Thoracic aorta (tissue), 2 donors: Measurements from ENCODE around the gene METTL26. TPM values are rescaled to one million over a fixed set of nuclear protein-coding genes. Genes with fewer than 3 reads are reported as not detected.

Source experiments
- ATAC-seq: fragments of 150-250 bp; one replicate; pipeline ENCODE4 v1.8.0; 2017; ENCODE audit warnings: low read depth; ENCODE audit not compliant: insufficient number of reproducible peaks, low FRiP score
- DNase-seq: peaks from one replicate; pipeline ENCODE4 v3.0.0-alpha.2; 2020; ENCODE audit warnings: low spot score
- H3K27ac ChIP-seq, 2 donors: fragments of 200-600 bp; sonication (generic); 1 replicate in 1 of 2; 2 replicates in 1 of 2; pipeline ENCODE4 v1.5.1; 2016; ENCODE audit warnings: mild to moderate bottlenecking in 2 of 2, moderate library complexity in 2 of 2
- H3K27me3 ChIP-seq: fragments of 200-600 bp; sonication (generic); replicated peaks from 2 replicates; pipeline ENCODE4 v1.6.0; 2016; ENCODE audit warnings: mild to moderate bottlenecking; ENCODE audit not compliant: insufficient read depth
- H3K36me3 ChIP-seq: fragments of 200-600 bp; sonication (generic); one replicate; pipeline ENCODE4 v1.5.1; 2016
- H3K4me1 ChIP-seq, 2 donors: fragments of 200-600 bp; sonication (generic); 1 replicate in 1 of 2; 2 replicates in 1 of 2; pipeline versions ENCODE4 v1.5.1 to v1.6.0; 2016; ENCODE audit warnings: low read depth in 2 of 2, mild to moderate bottlenecking in 1 of 2; ENCODE audit not compliant: control insufficient read depth in 1 of 2
- H3K4me3 ChIP-seq: fragments of 200-600 bp; sonication (generic); 2 replicates; pipeline ENCODE4 v1.5.1; 2016; ENCODE audit warnings: mild to moderate bottlenecking
- H3K9me3 ChIP-seq: fragments of 200-600 bp; sonication (generic); 2 replicates; pipeline ENCODE4 v1.5.1; 2016
- CTCF ChIP-seq: fragments of 200-600 bp; sonication (generic); IDR thresholded peaks from one replicate; pipeline ENCODE4 v1.5.1; 2019; ENCODE audit warnings: antibody characterized with exemption
- total RNA-seq, 2 donors: library from RNA; depleted of rRNA; stranded (reverse); fragments of >200 nt; gene quantifications; one replicate each; pipeline versions ENCODE4 v1.1.0 to v1.2.3, GENCODE V29; 2016

The METTL26 gene
- total RNA-seq, 2 donors from 2014 or later, result 83.4 to 217 TPM

- peaks cover 15% of the 10 kb centered on the region for H3K36me3 ChIP-seq
- H3K4me1 ChIP-seq, result peaks cover 7 to 16% of the 10 kb centered on the region in 2 donors
- no peaks in the 10 kb centered on the region for H3K27me3 ChIP-seq
- H3K9me3 ChIP-seq, result no peaks in the 10 kb centered on the region
- H3K27ac ChIP-seq, result no peak overlapping the region
- no peak for ATAC-seq
- TF ChIP-seq CTCF, result no peak
- no peak for DNase-seq
- H3K4me3 ChIP-seq, result no peak overlapping the region
Measured at GRCh38 chr16:630249-630814, 5.8 kb downstream of the METTL26 start.

GRCh38 chr16:629833-630248 lies 6.3 kb downstream of the METTL26 start:
- peaks cover 15% of the 10 kb centered on the region for H3K36me3 ChIP-seq
- no peak overlapping the region for H3K27ac ChIP-seq
- peaks cover 2 to 11% of the 10 kb centered on the region in 2 donors for H3K4me1 ChIP-seq
- ATAC-seq (no peak), DNase-seq (no peak)
- H3K9me3 ChIP-seq, result no peaks in the 10 kb centered on the region
- H3K4me3 ChIP-seq, result no peak overlapping the region
- H3K27me3 ChIP-seq, result no peaks in the 10 kb centered on the region
- no peak for TF ChIP-seq CTCF

GRCh38 chr16:629185-629832 lies 6.8 kb downstream of the METTL26 start:
- no peak overlapping the region for H3K4me3 ChIP-seq
- H3K27ac ChIP-seq, result no peak overlapping the region
- H3K36me3 ChIP-seq, result peaks cover 15% of the 10 kb centered on the region
- H3K27me3 ChIP-seq, result no peaks in the 10 kb centered on the region
- H3K4me1 ChIP-seq, result peaks cover 0 to 6% of the 10 kb centered on the region in 2 donors
- ATAC-seq (no peak), DNase-seq (no peak)
- no peak for TF ChIP-seq CTCF
- H3K9me3 ChIP-seq, result no peaks in the 10 kb centered on the region

GRCh38 chr16:628321-629061 lies 7.6 kb downstream of the METTL26 start:
- Histone ChIP-seq H3K36me3 (peaks cover 15% of the 10 kb centered on the region), H3K4me3 (no peak overlapping the region), H3K27ac (no peak overlapping the region), H3K4me1 (peaks cover 0 to 6% of the 10 kb centered on the region in 2 donors), H3K9me3 (no peaks in the 10 kb centered on the region), H3K27me3 (no peaks in the 10 kb centered on the region)
- ATAC-seq, result no peak
- DNase-seq, result no peak
- TF ChIP-seq CTCF, result no peak
